Lung (tissue), 12 donors: ENCODE measurements around the gene OGFR. TPM values are rescaled to one million over a fixed set of nuclear protein-coding genes. Genes with fewer than 3 reads are reported as not detected.
A peak's percentile ranks its signal among the peaks of the same experiment; 100 is the strongest.

Experiments
- ATAC-seq: fragments of 200-7000 bp; cut with Tn5 transposase; one replicate; pipeline ENCODE4 v1.9.1; 2020; ENCODE audit warnings: moderate number of reproducible peaks; ENCODE audit not compliant: insufficient read depth, low FRiP score
- DNase-seq, 3 donors: peaks; one replicate each; pipeline ENCODE4 v3.0.0-alpha.2; 2013 to 2017
- H3K27ac ChIP-seq, 2 donors: one replicate each; pipeline ENCODE4 v1.5.1; 2013; ENCODE audit warnings: mild to moderate bottlenecking in 2 of 2, moderate library complexity in 2 of 2, control low read depth in 1 of 2, inconsistent platforms in 1 of 2, low read depth in 1 of 2, low read length in 1 of 2
- H3K27me3 ChIP-seq, 3 donors: one replicate each; pipeline ENCODE4 v1.5.1; 2013; ENCODE audit warnings: low read length in 2 of 3; ENCODE audit not compliant: control insufficient read depth in 3 of 3, insufficient read depth in 3 of 3
- H3K36me3 ChIP-seq, 4 donors: one replicate each; pipeline ENCODE4 v1.5.1; 2013; ENCODE audit warnings: low read length in 4 of 4, mild to moderate bottlenecking in 1 of 4, moderate library complexity in 1 of 4; ENCODE audit not compliant: control insufficient read depth in 4 of 4, insufficient read depth in 4 of 4
- H3K4me1 ChIP-seq, 5 donors: one replicate each; pipeline ENCODE4 v1.5.1; 2013; ENCODE audit warnings: low read length in 5 of 5, mild to moderate bottlenecking in 2 of 5, moderate library complexity in 1 of 5; ENCODE audit not compliant: control insufficient read depth in 5 of 5, insufficient read depth in 5 of 5
- H3K4me3 ChIP-seq: one replicate; pipeline ENCODE4 v1.5.1; 2013; ENCODE audit warnings: mild to moderate bottlenecking, control low read depth, moderate library complexity
- H3K9ac ChIP-seq, 2 donors: one replicate each; pipeline ENCODE4 v1.5.1; 2013; ENCODE audit warnings: low read length in 2 of 2, control low read depth in 1 of 2; ENCODE audit not compliant: insufficient read depth in 1 of 2
- H3K9me3 ChIP-seq, 4 donors: one replicate each; pipeline ENCODE4 v1.5.1; 2013; ENCODE audit warnings: low read length in 3 of 4, mild to moderate bottlenecking in 1 of 4, moderate library complexity in 1 of 4; ENCODE audit not compliant: control insufficient read depth in 4 of 4, insufficient read depth in 3 of 4
- WGBS, 2 donors: extraction: QIAGEN DNeasy Blood & Tissue Kit; methylation state at CpG; one replicate each; pipeline ENCODE4 v1.1.7; 2013; 5-methylcytosine and 5-hydroxymethylcytosine counted together
- polyA plus RNA-seq, 2 donors: library from polyadenylated mRNA; stranded (reverse); fragments of 200-250 nt; gene quantifications; one replicate each; pipeline ENCODE4 v1.2.1, GENCODE V29; 2013
- total RNA-seq, 2 donors: library from RNA; depleted of rRNA in 1 of 2; stranded (reverse); fragments of >200 nt in 1 of 2; gene quantifications; one replicate each; pipeline ENCODE4 v1.2.1, GENCODE V29; 2014 to 2021
- TF ChIP-seq, protein P1 (sequence below): IDR thresholded peaks from 2 replicates; pipeline ENCODE4 v1.5.1; 2012; ENCODE audit warnings: mild to moderate bottlenecking; ENCODE audit errors: control extremely low read depth, extremely low read depth
- donor health status: control.
- donor health status: control.
- donor health status: Bipolar disorder and iron deficiency.
- donor health status: healthy.
- donor health status: DM: yes; HTN: yes; CAD: no.

The OGFR gene
- total and polyA plus RNA-seq, 4 donors, result 38.0 to 73.1 (median 63.9) TPM

DNA sequence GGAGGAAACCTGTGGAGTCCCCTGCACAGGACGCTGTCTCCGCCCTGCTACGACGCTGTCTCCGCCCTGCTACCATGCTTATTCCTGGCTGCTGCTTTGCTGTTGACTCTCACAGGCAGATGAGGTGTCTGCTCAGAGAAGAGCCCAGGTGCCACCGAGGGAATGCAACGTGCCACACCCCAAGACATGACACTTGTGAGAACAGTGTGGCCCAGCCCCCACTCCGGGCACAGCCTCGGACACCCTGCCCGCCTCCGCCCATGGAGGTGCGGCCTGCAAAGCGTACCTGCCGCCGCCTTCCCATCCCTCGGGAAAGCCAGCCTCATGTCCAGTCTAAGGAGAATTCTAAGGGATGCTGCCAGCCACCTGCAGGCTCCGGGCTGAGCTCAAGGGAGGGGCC is 23.9 kb upstream of the OGFR start:
- ATAC-seq, result no peak

DNA sequence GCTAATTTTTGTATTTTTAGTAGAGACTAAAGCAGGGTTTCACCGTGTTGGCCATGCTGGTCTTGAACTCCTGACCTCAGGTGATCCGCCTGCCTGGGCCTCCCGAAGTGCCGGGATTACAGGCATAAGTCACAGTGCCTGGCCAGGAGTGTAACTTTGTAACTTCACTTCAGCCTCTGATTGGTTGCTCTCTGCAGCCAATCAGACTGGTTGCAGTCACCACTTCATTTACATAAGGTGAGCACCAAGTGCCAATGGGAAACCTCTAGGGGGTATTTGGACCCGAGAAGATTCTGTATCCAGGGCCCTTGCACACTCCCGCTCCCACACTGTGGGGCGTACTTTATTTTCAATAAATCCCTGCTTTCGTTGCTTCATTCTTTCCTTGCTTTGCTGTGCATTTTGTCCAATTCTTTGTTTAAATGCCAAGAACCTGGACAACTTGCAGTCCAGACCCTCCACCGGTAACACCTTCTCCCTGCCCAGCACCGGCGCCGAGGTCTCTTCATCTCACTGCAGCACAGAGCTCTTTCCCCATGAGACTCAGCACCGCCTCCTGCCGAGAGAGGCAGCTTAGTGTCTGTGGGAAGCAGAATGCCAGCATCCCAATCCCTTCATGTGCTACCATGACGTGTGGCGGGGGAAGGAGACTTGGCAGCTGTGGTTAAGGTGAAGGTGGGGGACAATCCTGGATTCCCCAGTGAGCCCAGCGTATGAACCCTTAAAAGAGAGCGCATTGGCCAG is 22.3 kb upstream of the OGFR start:
- TF ChIP-seq, protein P1, sequence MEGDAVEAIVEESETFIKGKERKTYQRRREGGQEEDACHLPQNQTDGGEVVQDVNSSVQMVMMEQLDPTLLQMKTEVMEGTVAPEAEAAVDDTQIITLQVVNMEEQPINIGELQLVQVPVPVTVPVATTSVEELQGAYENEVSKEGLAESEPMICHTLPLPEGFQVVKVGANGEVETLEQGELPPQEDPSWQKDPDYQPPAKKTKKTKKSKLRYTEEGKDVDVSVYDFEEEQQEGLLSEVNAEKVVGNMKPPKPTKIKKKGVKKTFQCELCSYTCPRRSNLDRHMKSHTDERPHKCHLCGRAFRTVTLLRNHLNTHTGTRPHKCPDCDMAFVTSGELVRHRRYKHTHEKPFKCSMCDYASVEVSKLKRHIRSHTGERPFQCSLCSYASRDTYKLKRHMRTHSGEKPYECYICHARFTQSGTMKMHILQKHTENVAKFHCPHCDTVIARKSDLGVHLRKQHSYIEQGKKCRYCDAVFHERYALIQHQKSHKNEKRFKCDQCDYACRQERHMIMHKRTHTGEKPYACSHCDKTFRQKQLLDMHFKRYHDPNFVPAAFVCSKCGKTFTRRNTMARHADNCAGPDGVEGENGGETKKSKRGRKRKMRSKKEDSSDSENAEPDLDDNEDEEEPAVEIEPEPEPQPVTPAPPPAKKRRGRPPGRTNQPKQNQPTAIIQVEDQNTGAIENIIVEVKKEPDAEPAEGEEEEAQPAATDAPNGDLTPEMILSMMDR, result no peak
- H3K9me3 ChIP-seq, result no peaks in the 10 kb centered on the region
- no peaks in the 10 kb centered on the region for H3K36me3 ChIP-seq
- H3K27me3 ChIP-seq, result no peaks in the 10 kb centered on the region
- H3K27ac ChIP-seq, result no peak overlapping the region
- 90% methylated on average over 18 of the region's 18 CpGs for WGBS, 2 donors
- H3K4me3 ChIP-seq, result no peak overlapping the region
- DNase-seq, result no peak
- ATAC-seq, result no peak
- no peak overlapping the region for H3K9ac ChIP-seq
- H3K4me1 ChIP-seq, result peaks cover 0 to 18% (median 0%) of the 10 kb centered on the region in 5 donors

More for the DNA sequence above, 23.9 kb upstream of the OGFR start:
- no peaks in the 10 kb centered on the region for H3K9me3 ChIP-seq
- TF ChIP-seq, protein P1, result no peak
- no peak overlapping the region for H3K27ac ChIP-seq
- WGBS, 2 donors, result 84% methylated on average over 17 of the region's 17 CpGs
- H3K36me3 ChIP-seq, result no peaks in the 10 kb centered on the region
- DNase-seq, result no peak
- H3K9ac ChIP-seq, result no peak overlapping the region
- no peaks in the 10 kb centered on the region for H3K27me3 ChIP-seq
- H3K4me3 ChIP-seq, result no peak overlapping the region
- peaks cover 0 to 10% (median 3%) of the 10 kb centered on the region in 5 donors for H3K4me1 ChIP-seq

GRCh38 chr20:62782893-62783278 is 21.7 kb upstream of the OGFR start:
- H3K36me3 ChIP-seq, result no peaks in the 10 kb centered on the region
- no peak for ATAC-seq
- H3K9me3 ChIP-seq, result no peaks in the 10 kb centered on the region

More at GRCh38 chr20:62782893-62783278, 21.7 kb upstream of the OGFR start:
- Histone ChIP-seq H3K4me1 (peaks cover 0 to 18% (median 0%) of the 10 kb centered on the region in 5 donors), H3K9ac (no peak overlapping the region), H3K27me3 (no peaks in the 10 kb centered on the region), H3K27ac (no peak overlapping the region), H3K4me3 (no peak overlapping the region)
- 42 to 50% methylated on average over 9 of the region's 9 CpGs for WGBS, 2 donors
- TF ChIP-seq, protein P1, result no peak
- peak in 1 of 3 donors; percentile 42 for DNase-seq
